Skeletal muscle cell (primary cell): ENCODE results near the gene RBM18.

ENCODE experiments used
- DNase-seq: peaks from one replicate; pipeline ENCODE4 v3.0.0-alpha.2; 2010; ENCODE audit warnings: low read depth
- H3K4me3 ChIP-seq: 2 replicates; pipeline ENCODE4 v1.5.1; 2011; ENCODE audit warnings: low read depth, mild to moderate bottlenecking, control low read depth, low read length, moderate library complexity

The RBM18 gene

DNA sequence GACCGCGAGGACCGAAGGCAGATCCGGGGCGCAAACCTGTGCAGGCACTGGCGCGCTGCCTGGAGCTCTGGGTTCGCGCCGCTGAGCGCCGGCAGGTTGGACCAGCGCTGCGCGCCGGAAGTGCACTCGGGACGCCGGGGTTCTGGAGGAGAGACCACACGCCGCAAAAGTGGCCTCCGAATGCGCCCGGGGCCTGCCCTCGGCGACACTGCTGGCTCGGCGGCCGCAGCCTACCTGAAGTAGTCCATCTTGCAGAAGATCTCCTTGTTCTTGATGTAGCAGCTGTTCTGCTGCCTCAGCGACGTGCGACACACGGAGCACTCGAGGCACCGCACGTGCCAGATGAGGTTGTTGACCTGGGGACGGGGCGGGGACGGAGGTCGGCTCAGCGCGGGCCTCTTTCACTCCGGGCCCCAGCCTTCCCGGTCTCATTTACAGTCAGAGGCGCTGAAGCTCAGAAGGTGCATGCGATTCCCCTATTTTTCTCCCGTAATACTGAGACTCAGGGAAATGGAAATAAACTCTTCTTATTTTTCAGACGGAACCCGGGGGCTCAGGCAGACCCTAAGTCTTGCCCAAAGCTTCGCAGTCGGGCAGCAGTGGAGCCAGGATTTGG lies 38.4 kb downstream of the RBM18 start:
- H3K4me3 ChIP-seq = no peak overlapping the region
- DNase-seq = no peak

DNA sequence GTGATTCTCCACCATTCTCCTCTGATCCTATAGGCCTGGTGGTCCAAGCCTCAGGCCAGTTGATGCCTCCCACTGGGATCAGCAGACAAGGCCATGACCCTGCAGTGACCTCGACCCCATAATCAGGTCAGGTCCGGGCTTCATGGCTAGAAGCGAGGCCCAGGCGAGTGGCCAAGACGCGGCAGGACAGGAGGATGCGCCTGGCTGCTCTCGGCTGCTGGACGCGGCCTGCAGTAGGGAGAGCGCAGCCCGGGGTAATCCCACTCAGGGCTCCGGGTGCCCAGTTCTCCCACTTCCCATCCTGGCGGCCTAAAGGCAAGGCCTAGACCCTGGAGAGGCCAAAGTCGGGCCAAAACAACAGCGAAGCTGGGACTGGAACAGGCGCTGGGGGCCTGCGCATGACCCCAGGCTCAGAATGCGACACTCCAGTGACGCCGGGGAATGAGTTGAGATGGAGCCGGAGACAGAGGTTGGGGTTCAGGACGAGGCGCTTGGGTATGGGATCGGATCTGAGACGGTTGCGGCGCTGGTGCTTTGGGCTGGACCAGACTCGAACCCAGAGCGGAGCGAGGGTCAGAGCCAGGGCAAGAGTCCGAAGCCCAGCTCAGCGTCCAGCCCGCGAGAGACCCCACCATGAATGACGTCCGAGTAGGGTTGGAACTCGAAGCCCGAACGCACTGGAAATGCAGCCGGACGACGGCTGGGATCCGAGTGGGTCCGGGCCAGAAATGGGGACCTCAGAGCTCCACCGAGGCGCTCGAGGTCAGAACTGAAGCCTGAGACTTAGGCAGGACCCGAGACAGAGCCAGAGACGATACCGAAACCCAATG lies 39.1 kb downstream of the RBM18 start:
- H3K4me3 ChIP-seq = no peak overlapping the region
- no peak for DNase-seq

DNA sequence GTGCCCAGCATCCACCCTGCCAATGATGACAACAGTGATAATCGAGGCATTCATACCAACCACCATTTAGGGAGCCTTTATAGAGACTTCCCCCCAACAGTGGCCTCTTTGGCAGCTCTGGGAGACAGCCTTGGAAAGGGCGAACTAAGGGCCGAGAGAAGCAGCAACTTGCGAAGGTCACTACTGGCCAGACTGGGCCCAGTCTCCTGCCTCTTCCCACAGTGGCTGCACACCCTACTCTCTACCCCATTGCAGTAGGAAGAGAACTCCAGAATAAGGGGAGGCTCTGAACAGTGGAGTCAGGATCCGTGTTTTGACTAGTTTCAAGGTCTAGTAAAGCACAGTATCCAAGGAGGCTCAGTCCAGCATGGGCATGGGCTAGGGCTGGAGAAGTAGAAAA lies 41.2 kb downstream of the RBM18 start:
- no peak for DNase-seq

DNA sequence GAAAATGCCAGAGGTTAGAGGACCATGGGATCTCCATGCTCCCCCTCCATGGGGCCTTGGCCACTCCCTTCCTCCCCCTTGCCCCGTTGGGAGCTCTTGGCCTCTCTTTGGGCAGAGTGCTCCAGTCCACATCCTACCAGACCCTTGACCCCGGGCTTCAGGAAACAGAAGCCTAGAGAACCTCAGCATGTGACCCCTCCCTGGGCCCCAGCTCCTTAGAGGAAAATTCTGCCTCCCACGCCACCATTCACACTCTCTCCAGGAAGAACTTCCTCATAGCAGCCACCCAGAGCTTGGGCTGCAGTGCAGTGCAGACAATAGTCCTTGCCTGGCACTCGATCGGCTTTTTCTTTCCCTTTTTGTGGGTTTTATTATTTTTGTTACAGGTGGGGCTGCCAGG lies 41.8 kb downstream of the RBM18 start:
- DNase-seq = no peak
- no peak overlapping the region for H3K4me3 ChIP-seq

More for the DNA sequence above, 41.2 kb downstream of the RBM18 start:
- H3K4me3 ChIP-seq = no peak overlapping the region

DNA sequence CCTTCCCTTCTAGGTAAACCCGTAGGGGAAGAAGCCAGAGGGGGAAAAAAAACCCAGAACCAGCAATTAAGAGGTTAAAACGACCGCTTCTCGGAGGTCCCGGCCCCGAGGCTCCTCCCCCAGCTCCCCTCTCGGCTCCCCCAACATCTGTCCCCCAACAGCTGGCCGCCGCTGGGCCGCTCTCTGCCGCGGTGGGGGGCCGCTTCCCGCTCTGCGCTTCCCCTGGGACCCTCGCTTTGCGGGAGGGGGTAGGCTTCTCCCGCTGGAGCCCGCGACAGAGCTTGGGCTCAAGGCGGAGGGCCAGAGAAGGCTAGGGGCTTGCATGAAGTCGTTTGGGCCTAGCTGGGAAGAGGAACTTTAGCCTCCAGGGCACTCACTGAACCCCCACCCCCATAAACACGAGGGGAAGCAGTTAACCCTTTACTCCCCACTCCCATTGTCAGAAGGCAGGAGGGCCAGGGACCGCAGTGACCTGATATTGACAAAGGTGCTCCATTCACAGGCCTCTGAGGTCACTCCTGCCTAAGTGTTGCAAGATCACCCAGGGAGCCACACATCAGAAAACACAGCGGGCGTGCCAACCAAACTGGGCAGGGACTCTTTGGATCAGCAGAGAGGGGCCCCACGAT lies 43.3 kb downstream of the RBM18 start:
- DNase-seq = no peak
- no peak overlapping the region for H3K4me3 ChIP-seq

DNA sequence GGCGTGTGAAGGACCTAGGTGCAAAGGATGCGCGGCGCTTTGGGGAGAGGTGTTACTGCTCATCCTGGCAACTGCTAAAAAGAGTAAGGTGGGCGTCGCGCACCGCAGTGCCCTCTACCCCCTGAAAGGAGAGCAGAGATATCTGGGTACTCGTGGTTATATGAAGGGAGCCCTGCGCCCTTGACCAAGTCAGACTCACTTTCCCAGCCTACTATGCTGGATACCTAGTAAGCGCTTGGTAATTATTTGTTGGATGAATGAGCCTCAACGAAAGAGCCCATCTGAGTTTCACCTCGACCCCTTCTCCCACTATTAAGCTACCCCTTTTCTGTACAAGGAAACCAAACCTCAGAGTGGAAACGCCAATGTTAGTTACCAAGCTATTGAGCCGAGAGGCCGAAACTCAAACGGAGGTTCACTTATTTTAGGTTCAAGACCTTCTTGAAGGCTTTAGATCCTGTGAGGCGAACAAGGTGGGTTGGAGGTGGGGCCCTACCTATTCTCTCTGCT lies 43.9 kb downstream of the RBM18 start:
- H3K4me3 ChIP-seq = no peak overlapping the region
- no peak for DNase-seq

DNA sequence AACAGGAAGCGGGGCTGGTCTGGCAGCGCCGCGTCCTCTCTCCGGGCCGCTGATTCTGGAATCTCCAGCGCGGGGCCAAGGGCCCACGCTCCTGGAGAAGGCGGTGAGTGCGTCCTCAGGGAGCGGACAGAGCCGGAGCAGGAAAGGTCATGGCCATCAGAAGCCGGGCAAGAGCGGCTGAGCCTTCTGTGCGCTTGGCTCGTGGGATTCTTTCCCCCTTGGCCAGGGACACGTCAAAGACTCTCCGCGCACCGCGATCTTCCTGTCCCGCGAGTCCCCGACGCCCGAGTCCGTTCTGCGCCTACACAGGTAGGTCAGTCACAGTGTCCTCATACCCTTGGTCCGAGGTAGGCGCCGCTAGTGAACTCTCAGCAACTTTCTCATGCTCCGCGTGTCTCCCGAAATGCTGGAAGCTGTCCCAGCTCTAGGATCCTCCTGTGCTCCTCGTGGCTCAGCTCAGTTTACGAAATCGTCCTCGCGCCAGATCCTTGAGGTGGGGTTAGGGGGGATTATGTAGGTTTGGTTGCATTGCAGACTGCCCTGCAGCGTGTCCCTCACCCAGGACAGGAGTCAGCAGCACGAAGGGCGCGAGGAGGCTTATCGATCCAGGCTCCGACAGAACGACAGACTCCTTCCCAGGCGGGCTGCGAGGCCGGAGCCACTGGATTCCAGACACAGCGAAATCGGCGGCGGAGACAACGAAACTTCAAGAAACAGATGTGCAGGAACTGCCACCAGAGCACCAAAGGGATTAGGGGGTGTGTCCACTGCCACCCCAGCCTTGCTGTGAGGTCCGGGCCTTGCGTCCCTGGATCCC lies 44.6 kb downstream of the RBM18 start:
- DNase-seq = no peak
- no peak overlapping the region for H3K4me3 ChIP-seq

DNA sequence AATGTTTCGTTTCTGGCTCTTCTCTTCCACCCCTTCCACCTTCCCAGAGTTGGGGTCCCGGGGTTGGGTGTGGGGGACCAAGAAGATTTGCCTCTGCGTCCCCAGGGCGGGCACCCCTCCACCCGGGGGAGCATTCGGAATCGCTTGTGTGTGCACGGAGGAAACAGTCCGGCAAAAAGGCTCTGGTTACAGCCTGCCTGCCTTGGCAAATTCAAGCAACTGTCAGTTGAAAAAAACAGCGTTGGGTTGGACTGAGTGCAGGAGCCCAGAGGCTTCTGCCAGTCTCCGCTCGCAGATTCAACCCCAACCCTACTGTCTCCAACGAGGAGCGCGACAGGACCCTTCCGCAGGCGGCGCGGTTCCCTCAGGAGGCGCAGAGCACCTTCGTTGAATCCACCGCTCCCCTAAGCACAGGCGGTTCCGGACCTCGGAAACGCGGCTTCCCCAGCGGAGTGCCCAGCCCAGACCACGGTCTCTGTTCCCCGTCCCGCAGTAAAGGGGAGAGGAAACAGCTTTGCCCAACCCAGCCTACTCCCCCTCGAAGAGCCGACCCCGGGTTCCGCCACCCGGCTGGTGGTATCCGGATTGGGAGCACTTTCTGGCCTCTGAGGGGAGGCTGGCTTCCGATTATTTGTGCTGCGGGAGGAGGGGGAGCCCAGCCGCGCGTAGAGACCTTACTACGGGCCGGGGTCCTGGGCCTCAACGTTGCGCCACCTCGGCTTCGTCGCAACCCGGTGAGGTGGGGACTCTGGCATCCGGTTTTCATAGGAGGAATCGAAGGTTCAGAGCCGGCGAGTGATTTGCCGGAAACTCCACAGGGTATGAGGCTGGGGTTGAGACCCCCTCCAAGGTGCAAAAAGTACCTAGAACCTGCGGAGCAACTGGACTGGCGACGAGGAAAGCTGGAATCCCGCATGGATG lies 45.4 kb downstream of the RBM18 start:
- no peak for DNase-seq
- peak overlapping the region; percentile 28 for H3K4me3 ChIP-seq

DNA sequence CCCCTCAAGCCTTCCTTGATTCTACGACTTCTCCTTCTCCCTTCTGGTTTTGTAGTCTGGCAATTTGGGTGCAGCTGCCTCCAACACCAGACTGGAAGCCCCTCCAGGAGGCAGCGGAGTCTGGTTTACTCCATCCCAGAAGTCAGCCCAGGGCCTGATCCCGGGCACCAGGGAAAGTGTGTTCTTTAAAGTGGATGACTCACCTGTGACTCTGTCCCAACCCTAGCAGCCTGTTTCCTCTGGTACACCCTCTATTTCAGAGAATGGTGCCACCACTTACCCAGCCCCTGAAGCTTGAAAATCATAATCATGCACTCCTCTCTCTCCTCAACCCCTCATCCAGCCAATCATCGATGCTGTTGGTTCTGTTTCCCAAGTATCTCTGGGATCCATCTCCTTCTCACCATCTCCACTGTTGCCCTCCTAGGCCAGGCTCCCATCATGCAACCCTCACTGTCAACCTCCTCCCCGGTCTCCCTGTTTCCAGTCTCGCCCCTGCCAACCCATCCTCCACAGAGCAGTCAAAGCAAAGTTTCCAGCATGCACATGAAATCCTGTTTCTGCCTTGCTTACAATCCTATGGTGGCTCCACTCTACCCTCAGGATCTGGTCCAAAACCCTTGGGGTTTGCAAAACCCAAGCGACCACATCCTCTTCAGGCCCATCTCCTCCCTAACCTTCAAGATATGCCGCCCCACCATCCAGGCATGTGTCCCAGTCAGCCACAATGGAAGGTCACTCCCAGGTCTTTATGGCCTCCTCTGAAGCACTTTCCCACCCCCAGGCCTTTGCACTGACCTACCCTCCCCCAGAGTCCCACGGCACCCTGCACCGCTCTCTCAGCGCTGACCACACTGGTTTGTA lies 46.3 kb downstream of the RBM18 start:
- no peak for DNase-seq
- H3K4me3 ChIP-seq = no peak overlapping the region

DNA sequence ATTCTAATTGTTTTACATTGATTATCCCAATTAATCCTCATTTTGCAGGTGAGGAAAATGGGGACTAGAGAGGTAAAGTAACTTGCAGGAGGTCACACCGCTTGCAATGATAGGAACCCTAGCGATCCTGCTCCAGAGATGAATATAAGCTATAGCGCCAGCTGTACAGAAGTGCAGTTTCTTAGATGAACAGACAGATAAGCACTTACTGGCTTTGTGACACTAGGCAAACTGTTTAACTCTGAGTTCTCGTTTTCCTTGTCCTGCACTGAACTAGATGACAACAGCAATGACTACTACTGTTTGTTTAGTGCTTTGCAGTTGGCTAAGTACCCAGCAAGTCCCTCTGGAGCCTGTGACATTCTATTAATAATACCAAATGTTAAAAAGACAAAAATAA lies 47.0 kb downstream of the RBM18 start:
- no peak for DNase-seq
- no peak overlapping the region for H3K4me3 ChIP-seq

DNA sequence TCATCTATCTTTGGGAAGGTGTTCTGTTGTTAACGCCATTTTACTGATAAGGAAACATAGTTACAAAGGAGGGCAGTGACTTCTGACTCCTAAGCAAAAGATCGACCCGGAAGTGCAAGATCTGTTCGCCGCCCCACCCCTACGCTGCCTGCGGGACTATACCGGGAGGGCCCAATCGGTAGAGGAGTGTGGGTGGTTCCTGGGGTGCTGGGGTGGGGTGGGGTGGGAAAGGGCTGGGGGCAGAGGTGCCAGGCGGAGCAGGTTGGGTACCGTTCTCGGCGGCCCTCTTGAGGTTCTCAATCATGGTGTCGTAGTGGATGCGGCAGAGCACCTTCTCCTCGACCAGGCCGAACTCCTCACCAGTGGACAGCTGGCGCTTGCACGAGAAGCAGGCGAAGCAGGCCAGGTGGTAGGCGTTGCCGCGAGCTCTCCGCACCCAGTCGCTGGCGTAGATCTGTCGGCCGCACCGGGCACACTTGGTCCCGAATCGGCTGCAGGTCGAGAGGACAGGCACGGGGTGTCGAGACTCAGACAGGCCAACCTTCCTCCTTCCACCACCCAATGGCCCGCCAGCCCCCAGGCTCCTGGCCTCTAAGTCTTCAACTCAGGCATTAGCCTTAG lies 47.7 kb downstream of the RBM18 start:
- no peak overlapping the region for H3K4me3 ChIP-seq
- no peak for DNase-seq

DNA sequence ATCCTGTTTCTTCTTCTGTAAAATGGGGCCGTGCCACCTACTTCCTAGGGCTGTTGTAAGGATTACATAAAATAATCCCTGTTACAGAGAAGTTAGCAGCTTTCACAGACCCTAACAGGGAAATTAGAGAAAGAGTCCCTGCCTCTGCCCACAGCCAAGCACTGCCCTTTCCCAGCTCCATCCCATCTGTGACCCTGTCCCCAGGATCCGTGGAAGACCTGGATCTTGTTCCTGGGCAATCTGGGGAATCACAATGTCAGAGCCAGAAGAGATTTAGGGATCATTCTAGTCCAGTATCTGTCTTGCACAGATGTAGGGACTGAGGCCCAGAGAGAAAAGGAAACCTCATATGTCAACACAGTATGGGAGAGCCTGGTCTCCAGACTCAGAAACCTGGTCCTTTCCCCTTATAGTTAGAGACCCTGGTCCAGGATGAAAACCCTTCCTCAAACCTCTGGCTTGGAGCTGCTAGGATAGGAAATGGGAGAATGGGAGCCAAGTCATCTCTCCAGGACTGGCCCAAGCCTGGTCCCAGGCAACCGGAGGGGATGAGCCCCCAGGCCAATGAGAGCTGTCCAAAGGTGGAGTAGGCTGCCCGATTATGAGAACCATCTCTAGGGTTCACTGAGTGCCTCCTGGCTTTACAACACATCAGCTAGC lies 48.4 kb downstream of the RBM18 start:
- no peak overlapping the region for H3K4me3 ChIP-seq
- DNase-seq = no peak

DNA sequence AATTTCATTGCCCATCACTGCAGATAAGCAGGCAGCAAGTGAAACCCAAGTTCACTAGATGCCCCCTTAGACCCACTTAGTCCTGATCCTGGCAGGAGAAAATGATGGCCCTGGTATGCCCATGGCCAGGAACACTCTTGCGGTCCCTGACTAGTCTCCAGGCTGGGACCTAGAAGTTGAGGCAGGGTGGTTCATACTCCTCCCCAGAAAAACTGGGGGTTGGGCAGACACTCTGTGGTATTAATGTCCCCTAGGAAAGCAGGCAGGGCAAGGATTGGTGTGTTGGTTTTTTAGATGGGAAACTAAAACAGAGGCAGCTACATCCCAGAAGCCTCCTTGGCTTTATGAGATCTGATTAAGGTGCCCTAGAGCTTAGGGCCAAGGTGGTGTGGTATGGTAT lies 49.0 kb downstream of the RBM18 start:
- no peak overlapping the region for H3K4me3 ChIP-seq
- DNase-seq = no peak

DNA sequence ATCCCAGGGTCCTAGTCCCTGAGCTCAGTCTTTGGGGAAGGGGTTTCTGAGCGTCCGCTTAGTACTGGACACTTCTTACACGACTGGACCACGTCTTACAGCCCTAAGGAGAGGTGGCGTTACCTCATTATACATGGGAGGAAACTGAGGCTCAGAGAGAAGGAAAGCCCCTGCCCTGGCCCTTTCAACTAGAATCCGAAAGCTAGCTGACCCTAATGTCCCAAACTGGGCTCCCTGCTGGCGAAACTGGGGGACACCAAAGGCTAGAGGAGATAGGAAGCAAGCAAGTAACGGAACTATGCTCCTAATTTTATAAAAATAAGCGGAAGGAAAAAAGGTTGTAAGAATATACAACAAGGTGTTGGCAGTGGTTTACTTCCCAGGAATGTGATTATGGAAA lies 50.1 kb downstream of the RBM18 start:
- no peak overlapping the region for H3K4me3 ChIP-seq
- no peak for DNase-seq

DNA sequence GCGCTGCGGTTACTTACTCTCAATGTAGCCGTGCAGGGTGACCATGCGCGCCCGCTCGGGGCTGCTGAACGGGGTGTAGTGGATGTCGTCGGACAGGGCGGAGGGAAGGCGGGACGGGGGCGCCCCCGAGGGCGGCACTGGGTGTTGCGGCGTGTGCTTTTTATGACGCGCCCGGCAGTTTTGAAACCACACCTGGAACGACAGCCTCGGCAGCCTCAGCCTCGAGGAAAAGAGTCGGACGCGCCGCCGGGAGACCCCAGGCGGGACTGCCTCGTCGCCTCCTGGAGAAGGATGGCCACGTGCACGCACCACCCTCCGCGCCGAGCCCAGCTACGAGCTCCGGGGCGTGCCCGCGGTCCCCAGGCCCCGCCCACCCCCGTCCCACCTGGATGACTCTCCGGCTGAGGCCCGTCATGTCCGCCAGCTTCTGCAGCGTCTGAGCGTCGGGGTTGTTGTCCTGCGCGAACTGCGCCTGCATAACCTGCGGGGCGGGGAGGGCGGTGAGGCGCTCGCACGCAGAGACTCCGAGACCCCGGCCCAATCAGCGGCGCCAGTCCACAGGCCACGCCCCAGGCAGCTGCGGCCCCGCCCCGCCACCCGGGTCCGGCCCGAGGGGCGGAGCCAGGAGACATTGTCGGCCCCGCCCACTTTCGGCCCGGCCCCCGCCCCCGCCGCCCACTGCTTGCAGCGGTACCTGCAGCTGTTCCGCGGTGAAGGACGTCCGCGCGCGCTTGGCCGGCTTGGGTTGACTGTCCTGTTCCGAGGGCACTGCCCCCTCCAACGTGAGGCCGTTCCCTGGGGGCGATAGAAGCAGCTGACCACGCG lies 50.8 kb downstream of the RBM18 start:
- H3K4me3 ChIP-seq = peak overlapping the region; percentile 39
- DNase-seq = no peak

DNA sequence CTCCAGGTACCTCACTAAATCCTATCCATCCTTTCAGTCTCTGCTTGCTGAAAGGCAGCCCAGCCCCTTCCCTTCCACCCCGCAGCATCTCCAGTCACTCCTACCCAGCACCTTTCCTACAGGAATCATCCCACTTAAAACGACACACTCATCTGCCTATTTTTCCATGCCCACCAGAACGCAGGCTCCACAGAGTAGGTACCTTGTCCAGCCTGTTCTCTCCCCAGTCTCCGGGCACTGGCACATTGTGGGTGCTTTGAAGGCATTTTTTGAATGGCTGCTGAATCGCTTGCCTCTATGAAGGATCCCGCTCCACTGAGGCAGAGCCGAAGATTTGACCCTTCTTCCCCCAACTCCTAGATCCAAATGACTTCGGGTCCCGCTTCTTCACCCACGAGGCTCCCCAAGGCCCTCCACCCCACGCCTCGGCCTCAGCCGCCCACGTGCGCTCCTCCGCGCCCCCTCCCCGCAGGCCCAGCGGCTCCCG lies 51.5 kb downstream of the RBM18 start:
- peak overlapping the region; percentile 39 for H3K4me3 ChIP-seq
- DNase-seq = no peak
